GM19467 (cell line): ENCODE data around the gene CHSY1.

Source experiments
- ATAC-seq: cut with Tn5 transposase; IDR thresholded peaks from one replicate; pipeline ENCODE4 v1.9.1; 2021; ENCODE audit warnings: mild to moderate bottlenecking, moderate library complexity; ENCODE audit not compliant: unreplicated experiment

CHSY1 gene

DNA sequence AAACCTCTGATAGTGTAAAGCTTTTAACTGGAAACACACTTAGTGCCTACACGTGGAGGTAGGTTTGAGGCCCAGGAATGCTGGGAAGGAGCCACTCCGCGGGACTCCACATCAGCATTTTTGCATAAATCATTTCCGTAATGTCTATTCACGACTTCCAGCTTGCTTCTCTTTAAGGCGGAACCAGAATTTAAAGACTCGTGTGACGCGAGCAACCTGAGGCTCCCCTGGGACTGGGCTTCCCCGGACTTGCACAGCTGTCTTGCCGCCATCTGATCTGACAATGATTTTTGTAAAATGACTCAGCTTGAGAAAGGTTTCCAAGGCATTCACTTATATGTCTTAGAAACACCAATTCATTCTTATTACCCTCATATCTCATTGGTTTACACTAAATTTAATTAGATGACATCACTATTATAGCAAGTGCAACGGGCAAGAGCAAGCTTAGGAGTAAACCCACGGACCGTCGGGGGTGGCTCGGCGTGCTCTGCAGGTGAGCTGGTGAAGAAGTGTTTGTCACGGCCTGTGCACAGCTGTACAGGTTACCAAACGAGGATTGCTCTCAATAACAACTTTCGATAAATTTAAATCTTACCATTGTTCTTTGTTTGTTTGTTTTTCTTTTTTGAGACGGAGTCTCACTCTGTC lies 95.2 kb downstream of the CHSY1 start:
- peak; percentile 82 for ATAC-seq

DNA sequence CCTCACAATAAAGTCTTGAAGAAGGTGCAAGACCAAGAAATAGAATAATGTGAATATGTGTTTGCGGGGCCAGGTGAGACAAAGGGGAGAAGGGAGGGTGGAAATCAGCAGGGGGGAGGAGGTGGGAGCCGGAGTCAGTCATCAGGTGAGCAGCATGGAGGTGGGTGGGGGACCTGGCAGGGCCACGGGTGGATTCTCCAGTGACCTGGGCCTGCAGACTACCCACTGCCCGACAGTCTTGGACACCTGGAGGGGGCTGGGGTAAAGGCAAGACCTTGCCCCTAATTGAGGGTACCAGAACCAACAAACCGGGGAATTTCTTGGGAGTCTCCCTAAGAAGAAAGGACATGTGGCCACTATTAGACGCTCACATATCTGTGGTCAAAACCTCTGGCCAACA lies 95.8 kb downstream of the CHSY1 start:
- ATAC-seq = no peak

DNA sequence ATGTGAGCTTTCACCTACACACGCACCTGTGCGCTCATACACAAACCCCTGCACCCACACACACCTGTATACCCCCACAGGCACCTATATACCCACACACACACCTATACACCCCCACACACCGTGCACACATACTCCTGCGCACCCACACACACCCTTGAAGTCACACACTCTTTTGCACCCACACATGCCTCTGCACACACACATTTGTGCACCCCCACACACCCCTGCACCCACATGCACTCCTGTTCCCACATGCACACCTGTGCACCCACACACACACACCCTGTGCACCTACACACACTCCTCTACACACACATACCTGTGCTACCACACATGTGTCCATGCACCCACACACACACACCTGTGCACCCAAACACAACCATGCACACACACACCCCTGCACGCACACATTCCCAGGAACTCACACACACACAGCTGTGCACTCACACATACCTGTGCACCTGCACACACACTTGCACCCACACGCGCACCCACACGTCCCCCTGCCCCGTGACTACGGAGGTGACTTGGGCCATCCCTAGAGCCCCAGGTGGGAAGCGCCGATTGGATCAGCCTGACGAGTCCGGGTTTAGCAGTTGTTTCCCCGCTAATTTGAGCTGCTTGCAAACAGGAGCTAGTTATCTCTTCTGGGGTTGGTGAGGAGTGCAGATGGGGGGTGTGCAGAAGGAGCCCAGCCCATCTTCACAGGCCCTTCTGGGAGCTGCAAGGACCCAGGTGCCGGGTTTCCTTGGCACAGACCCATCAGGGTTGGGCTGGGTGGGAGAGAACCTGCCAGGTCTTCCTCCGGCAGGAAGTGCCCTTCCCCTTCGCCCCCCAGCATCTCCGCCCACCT lies 97.8 kb downstream of the CHSY1 start:
- ATAC-seq = no peak

- no peak for ATAC-seq
Observed at GRCh38 chr15:101152914-101153313, 98.9 kb downstream of the CHSY1 start.

GRCh38 chr15:101151288-101151687 lies 100.6 kb downstream of the CHSY1 start:
- no peak for ATAC-seq

DNA sequence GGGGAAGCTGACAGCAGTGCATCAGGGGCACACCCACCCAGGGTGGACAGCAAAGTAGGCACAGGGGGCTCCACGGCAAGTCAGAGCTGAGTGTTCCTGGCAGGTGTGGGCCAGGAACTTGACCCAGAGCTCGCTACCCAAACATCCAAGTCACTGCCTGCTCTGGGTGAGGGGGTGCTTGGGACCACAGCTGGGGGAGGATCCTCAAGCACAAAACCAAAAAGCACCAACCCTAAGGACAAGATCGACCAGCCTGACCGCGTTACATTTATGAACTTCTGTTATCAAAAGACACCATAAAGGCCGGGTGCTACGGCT lies 101.2 kb downstream of the CHSY1 start:
- ATAC-seq = no peak

- ATAC-seq = no peak
Observed at GRCh38 chr15:101149864-101150722, 101.8 kb downstream of the CHSY1 start.

- ATAC-seq = peak; percentile 4
Observed at GRCh38 chr15:101148881-101149664, 102.8 kb downstream of the CHSY1 start.

GRCh38 chr15:101148166-101148880 lies 103.5 kb downstream of the CHSY1 start:
- ATAC-seq = peak; percentile 47

DNA sequence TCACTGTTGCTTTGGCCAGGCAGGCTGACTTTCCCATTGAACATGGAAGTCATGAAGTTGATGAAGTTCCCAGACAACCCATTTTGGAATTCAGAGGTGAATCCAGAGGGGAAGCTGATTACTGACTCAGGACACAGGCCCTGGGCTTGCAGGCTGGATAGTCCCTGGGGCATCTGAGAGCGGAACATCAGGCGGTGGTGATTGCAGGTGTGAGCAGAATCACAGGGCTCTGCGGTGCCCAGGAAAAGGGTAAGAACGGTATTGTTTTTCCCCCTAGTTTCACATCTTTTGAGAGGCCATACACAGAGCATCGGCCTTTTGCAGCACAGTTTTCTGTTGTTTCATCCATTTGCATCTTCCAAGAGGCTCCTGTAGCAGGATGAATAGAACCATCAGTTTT lies 104.7 kb downstream of the CHSY1 start:
- ATAC-seq = no peak

DNA sequence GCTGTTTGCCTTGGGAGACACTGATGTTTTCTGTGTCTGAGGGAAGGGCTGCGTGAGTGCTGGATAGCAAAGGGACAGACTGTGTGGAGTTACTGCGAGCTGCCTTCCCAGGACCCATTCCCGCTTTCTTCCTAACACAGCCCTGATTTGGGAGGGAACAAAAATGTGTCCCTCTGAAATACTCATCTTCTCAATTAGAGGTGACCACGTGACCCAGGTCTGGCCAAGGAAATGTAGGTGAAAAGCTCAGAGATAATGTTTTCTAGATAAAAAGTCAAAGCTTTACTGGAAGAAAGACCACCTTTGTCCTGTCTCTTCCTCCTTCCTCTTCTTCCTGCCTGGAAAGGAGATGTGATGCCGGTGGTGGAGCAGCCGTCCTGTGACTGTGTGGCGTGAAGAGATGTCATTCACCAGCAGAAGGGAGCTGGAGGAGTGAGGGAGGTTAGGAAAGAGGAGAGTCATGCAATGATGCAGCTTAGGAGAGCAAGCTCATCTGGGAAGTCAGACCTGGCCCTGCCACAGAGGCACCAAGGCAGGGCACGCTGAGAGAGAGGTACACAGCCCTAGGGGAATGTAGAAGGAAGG lies 105.6 kb downstream of the CHSY1 start:
- no peak for ATAC-seq

GRCh38 chr15:101145362-101145761 lies 106.5 kb downstream of the CHSY1 start:
- ATAC-seq = no peak

DNA sequence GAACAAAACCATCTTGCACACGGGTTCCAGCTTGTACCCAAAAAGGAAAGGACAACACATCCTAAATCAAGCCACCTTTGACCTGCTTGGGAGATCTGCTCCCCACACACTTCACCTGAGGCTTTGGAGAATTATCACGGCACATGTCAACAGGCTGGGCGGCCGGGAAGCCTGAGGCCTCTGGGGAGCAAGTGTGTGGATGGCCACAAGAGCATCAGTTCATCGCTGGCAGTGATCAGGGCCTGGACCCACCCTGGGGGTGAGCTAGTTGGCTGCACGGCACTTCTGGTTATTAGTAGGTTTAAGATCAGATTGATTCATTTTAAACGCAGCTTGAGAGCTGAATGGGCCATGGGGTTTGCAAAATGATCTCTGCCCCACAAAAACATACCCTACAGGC lies 108.5 kb downstream of the CHSY1 start:
- no peak for ATAC-seq

DNA sequence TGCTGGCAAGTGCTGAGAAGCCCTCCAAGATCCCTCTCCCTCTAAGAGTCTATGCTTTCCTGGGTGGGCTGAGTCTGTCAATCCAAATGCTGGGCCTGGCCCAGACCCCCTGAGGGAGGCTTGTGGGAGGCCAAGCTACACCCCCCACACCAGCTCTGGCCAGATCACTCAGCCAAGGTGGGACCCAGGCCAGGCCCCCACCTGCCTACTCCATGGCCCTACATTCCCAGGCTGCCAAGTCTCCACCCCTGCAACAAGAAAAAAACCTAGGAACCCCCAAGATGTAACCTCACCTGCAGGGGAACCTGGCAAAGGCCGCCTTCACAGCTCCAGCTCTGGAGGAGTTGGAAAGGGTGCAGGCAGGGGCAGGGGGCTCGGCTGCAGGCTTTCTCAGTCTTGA lies 109.1 kb downstream of the CHSY1 start:
- no peak for ATAC-seq

GRCh38 chr15:101141926-101142527 lies 109.8 kb downstream of the CHSY1 start:
- ATAC-seq = no peak

- no peak for ATAC-seq
Observed at GRCh38 chr15:101140697-101141065, 111.2 kb downstream of the CHSY1 start.

GRCh38 chr15:101139986-101140696 lies 111.7 kb downstream of the CHSY1 start:
- no peak for ATAC-seq

- ATAC-seq = peak; percentile 47
Observed at GRCh38 chr15:101138913-101139880, 112.7 kb downstream of the CHSY1 start.
